NCI-H2196 treated with DMSO at 0.1 percent for 48 hours (cell line): Measurements from ENCODE around the gene PLA2G2F.
"Not testable (repeated sequence)": the region's sequence is repeated elsewhere in the genome, so short reads cannot be mapped to it uniquely, and the experiment has no call there.

Experiments used
- DNase-seq: peaks from one replicate; lab custom pipeline; 2025; ENCODE audit not compliant: unreplicated experiment; lab: John Stamatoyannopoulos, UW

The PLA2G2F gene

DNA sequence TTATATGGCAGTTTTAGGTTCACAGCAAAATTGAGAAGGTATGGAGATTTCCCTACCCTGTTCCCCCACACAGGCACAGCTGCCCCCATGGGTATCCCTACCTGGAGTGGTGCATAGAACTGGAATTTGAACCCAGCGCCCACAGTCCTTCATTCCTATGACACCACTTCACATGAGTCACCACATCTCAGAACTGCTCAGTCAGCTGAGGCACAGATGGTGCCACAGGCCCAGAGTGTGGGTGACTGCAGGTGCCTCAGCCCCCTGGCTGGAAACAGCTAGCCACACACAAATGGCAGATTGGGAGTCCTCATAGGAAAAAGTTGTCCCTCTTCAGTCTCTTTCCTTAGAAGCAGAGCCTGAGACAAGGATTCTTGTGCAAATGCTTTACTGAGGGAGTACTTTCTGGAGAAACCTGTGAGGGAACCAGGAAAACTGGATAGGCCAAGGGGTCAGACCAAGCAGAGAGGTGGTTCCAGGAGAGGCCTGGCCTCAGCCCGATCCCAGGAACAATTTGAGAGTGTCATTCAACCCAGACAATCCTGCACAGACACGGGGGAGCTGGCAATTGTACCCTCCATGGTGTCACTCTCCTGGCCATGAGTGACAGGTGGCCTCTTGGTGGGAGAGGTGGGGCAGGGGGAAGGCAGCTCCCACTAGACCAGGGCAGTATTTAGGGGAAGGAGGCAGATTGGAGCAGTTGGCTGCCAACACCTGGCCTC is 26.7 kb upstream of the PLA2G2F start:
- no peak for DNase-seq

DNA sequence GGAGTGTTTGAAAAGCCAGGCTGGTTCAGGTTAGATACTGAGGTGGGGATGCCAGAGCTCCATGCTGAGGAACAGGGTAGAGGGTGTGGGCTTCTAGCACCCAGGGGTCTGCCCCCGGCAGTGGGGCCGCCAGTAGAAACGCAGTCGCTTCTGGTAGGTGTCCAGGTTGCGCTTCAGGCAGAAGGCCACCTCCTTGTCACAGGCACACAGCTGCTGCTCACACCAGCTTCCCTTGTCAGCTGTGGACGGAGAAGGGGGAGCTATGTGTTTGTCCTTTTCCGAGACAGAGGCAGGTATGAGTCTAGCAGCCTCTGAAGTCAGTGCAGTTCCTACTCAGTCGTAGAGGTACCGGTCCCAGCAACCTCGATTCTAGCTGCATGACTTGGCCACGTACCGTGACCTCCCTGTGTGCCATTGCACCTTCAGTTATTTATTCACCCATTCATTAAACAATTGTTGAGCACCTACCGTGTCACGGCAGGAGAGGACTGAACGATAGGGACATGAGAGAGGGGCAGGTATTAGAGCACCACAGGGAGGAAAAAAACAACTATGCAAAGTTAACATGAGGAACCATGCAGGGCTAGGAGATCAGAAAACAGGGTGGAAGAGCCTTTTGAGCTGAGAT is 25.0 kb upstream of the PLA2G2F start:
- DNase-seq, result no peak

DNA sequence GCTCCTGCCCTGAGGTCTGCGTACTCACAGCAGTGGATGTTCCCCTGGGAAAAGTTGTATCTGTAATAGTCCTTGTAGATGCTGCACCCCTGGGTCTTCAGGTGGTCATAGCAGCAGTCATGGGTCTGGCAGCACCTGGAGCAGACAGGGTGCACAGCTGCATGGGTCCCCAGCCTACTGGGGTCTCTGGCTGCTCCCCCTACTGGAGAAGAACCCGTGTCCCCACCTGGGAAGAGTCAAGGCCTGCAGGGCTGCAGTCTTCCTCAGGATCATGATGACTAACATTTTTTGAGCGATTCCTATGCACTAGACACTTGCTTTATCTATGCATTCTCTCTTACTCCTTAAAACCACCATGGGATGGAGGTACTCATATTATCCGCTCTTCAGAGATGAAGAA is 23.6 kb upstream of the PLA2G2F start:
- no peak for DNase-seq

DNA sequence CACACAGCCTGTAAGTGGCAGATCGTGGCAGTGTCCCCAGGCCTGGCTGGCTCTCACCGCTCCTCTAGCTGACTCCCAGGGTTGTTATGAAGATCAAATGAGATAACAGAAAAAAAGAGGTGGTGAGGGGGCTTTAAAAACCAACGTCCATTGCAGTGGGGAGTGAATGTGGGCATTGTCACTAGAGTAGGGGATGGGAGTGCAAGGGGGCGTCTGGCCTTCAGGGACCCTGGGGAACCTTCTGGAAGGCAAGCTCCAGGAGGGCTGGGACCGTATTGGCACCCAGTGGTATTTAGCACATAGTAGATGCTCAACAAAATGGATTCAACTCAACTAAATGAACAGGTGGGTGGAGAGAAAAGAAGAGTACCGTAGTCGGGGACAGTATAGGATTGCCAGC is 23.2 kb upstream of the PLA2G2F start:
- DNase-seq, result no peak

DNA sequence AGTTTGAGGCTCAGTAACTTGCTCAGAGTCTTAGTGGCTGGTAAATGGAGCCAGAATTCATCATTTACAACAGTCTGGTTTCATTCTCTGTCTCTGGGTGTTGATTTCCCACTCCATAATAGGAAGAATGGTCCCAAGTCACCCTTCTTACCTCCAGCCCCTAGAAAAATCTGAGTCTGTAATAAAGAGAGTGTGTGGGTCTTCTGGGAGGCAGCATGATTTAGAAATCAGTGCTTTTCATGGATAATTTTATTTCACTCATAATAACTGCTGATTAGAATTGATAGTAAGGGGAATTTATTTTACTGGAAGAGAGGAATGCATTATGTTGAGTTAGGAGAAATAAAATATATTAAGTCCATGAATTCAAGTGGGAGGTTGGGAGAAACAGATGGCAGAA is 21.9 kb upstream of the PLA2G2F start:
- no peak for DNase-seq

DNA sequence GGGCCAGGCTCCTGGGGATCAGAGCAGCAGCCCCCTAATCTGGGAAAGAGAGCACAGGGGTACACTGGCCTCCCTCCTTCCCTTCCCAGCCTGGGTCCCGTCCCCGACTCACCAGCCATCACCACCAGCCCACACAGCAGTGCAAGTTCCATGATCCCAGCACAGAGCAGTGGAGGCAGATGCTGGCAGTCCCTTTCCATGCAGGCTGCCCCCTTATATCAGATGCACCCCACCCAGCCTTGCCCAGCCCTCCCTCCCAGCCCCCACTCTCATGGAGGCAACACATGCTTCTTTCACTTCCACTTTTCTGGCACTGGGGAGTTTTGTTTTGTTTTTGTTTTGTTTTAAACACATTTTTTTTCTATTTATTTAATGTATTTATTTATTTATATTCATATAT is 19.8 kb upstream of the PLA2G2F start, which contains the start of gene PLA2G2D:
Gene PLA2G2D (minus strand): TSS at position 190 of the 400 bp plus-strand sequence. CDS start 38 bp downstream, at position 152.
- no peak for DNase-seq

DNA sequence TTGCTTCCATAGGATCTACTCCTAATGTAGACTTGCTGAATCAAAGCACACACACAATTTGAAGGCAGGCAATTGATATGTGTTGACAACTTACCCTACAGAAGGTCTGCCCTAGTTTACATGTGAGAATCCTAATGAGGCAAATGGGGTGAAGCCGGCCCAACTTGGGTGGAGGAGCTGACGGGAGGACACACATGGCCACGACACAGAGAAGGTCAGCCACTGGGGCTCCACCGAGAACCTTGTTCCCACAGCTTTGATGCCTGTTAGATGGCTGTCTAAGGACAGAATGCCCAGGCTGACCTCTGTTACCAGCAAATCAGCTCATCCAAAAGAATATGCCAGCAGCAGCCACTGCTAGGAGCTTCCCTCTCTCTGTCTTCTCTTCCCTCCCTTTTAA is 18.3 kb upstream of the PLA2G2F start:
- DNase-seq, result no peak

DNA sequence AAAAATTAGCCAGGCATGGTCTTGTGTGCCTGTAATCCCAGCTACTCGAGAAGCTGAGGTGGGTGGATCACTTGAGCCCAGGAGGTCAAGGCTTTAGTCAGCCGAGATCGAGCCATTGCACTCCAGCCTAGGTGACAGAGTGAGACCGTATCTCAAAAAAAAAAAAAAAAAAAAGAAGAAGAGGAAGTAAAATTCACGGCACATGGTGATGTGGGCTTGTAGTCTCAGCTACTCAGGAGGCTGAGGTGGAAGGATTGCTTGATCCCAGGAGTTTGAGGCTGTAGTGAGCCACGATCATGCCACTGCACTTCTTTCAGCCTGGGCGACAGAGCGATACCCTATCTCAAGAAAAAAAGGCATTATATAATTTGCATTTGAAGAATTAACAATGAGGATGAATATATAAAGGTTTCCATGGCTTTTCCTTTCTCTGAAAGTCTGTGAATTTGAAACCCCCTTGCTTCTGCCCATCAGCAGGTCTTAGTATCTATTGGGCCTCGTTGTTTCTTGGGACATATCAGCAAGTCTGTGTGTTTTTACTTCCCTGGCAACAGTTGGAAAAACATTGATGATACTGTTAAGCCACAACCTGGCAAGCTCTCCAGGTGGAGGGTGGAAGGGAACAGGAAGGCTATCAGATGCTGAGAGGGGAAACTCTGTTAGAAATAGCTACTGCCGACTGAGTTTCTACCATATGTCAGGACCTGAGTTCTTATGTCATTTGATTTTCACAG is 15.2 kb upstream of the PLA2G2F start:
- DNase-seq, result no peak

DNA sequence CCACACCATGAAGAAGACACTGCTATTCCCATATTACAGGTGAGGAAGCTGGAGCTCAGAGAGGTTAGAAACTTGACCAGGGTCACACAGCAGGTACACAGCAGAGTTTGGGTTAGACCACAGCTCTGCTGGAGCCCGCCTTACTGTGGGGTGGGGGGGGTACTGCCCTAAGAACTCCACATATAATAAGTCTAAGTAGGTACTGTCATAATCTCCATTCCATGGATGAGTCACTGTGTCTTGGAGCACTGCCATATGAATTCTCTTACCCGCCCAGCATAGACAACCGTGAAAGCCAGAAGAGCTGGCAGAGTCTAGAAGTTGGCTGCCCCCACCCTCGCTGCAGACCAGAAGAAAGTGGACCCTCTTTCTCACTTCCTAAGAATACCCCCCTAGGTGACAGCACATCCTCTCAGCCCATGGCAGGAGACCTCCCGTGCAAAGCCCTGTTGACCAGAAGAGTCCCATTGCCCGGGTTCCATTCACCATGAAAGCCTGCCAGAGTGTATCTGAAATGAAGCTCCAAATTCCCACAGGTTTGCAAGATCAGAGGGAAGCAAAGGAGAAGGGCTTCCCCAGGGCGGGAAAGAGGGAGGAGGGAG is 14.6 kb upstream of the PLA2G2F start:
- no peak for DNase-seq

DNA sequence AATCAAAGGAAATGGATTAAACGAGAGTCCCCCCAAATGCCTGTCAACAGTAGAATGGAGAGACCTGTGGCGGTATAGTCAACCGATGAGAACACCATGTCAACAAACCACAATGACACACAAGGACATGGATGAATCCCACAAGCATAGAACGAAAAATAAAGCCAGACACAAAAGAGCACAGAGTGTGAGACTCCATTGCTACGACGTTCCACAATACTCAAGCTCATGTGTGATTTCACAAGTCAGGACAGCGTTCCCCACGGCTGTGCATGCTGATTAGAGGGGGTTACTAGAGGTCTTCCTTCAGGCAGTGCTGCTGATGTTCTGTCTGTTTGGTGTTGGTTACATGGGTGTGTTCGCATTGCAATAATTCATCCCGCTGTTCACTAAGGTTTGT is 14.0 kb upstream of the PLA2G2F start:
- DNase-seq, result no peak

DNA sequence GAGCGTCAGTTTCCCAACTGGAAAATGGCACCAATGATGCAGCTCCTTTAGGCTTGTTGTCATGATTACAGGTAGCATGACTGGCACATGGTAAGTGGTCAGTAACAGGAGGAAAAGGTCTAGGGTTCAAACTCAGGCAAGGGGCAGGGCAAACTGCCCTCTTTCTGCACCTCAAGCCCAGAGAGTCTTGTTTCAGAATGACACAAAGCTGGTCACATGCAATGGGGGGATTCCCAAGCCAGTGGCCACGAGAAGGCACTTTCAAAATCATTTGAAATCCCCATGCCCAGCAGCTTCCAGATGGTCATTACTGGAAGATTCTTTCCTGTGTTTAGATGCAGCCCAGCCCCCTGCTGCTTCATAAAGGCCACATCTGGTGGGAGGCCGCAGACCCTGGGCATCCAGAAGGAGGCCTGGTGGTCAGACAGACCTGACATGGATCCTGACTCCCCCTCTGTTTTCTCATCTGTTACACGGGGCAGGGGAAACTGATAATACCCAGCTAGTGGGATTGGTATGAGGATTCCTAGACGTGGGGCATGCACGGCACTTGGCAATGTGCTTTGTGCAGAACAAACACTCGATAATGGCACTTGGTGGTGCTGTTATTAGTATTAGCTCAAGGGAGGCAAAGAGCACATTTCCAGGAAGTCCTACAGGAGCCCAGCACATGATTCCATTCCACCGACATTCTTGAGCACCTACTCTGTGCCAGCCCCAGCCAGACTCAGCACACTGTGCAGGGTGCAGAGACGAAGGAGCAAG is 12.9 kb upstream of the PLA2G2F start:
- no peak for DNase-seq

DNA sequence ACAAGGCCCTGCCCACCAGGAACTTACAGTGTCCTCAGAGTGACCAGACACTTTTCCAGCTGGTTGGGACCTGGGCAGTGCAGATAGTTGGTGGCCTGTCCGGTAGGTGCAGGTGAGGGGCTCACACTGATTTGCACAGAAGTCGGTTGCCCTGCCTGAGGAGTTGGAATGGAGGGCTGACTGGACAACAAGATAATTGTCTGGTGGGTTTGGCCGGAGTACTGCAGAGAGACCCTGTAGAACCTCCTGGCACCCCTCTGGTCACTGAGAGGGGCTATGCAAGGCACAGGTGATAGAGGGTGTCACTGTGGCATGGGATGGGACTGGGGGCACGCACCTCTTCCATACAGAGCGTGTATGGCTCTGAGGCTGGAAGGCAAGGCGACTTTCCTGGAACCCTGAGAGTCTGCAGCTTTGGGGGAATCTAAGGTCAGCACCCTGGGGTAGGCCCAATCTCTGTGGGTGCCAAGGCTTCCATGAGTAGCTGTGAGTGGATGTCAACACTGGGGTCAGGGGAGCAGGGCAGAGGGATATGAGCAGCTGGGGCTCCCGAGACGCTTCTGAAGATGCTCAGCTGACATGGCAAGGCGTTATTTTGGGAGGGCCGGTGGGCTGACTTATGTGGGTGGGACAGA is 12.2 kb upstream of the PLA2G2F start:
- no peak for DNase-seq

DNA sequence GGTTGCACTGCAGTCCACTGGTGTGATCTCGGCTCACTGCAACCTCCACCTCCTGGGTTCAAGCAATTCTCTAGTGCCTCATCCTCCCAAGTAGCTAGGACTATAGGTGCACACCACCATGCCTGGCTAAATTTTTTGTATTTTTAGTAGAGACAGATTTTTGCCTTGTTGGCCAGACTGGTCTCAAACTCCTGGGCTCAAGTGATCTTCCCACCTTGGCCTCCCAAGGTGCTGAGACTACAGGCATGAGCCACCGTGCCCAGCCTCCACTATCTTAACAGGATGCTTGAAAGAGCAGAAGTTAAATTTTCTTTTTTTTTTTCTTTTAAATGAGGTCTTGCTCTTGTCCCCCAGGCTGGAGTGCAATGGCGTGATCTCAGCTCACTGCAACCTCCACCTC is 8.6 kb upstream of the PLA2G2F start:
- not testable (repeated sequence) for DNase-seq

DNA sequence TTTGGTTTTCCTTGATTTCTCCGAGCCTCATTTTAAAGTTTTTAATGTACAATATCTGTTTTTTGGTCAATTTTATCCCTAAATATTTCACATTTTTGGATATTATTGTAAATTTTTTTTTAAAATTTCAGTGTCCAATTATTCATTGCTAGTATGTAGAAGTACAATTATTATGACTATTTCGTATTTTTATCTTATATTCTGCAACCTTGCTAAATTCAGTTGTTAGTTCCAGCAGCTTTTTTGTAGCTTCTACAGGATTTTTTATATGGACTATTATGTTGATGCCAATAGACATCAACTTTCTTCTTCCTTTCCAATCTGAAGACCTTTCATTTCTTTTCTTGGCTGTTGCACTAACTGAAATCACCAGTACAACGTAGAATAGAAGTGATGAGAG is 4.1 kb upstream of the PLA2G2F start:
- no peak for DNase-seq

DNA sequence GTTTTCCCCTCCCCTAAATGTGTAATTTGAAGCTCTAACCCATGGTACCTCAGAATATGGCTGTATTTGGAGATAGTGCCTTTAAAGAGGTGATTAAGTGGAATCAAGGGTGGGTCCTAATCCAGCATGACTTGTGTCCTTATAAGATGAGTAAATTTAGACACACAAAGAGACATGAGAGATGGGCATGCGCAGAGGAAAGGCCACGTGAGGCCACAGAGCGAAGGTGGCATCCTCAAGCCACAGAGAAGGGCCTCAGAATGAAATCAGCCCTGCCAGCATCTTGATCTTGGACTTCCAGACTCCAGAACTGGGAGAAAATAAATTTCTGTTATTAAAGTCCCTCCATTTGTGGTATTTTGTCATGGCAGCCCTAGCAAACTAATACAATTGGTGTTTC is 2.9 kb upstream of the PLA2G2F start:
- DNase-seq, result no peak

DNA sequence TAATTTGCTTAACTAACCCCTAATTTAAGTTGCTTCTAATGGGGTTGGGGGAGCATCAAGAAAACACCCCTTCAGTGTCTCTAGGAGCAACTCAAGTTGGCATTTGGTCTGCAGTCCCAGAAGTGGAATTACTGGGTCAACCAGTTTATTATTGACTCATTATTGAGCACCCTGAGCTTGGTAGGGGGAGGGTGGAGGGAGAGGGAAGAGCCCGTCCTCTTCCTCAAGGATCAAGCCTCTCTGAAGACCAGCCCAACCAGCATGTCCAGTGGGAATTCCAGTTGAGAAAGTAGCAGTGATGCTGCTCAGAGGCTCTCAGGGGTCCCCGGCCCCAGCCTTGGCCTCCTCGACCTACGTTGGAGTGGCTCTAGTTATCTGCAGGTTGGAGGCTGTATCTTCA is 2.1 kb upstream of the PLA2G2F start:
- DNase-seq, result no peak

DNA sequence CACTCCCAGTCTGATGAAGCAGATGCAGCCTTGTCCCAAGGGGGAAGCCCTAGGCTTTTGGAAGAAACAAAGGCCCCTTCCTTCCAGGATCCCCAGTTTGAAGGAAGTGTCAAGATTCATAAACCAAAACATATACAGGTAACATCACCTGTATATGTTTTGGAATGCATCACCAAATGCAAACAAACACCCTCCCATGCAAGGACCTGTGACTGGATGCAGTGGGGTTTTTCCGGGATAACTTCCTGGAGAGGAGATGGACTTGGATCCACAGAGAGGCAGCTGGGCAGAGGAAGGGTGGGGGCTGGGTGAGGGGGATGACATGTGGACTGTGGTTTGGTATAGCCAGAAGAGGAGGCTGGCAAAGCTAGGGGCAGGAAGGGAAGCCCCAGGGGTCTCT is 1.5 kb upstream of the PLA2G2F start:
- no peak for DNase-seq

DNA sequence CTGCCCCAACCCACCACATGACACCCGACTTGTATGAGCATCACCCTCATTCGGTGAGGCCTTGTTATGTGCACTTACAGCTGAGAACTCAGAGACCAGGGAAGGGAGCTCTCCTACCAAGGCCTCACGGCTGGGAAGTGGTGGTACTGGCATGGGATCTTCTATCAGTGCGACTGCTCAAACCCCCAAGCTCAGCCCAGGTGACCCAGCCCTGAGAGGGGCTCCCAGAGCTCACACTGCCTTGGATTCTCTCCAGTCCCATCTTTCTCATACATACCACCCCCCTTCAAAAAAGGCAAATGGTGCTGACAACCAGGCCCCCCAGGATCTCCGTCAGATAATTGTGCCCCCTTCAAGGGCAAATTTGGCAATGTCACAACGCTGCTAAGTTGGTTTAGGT is 777 bp upstream of the PLA2G2F start:
- DNase-seq, result no peak

DNA sequence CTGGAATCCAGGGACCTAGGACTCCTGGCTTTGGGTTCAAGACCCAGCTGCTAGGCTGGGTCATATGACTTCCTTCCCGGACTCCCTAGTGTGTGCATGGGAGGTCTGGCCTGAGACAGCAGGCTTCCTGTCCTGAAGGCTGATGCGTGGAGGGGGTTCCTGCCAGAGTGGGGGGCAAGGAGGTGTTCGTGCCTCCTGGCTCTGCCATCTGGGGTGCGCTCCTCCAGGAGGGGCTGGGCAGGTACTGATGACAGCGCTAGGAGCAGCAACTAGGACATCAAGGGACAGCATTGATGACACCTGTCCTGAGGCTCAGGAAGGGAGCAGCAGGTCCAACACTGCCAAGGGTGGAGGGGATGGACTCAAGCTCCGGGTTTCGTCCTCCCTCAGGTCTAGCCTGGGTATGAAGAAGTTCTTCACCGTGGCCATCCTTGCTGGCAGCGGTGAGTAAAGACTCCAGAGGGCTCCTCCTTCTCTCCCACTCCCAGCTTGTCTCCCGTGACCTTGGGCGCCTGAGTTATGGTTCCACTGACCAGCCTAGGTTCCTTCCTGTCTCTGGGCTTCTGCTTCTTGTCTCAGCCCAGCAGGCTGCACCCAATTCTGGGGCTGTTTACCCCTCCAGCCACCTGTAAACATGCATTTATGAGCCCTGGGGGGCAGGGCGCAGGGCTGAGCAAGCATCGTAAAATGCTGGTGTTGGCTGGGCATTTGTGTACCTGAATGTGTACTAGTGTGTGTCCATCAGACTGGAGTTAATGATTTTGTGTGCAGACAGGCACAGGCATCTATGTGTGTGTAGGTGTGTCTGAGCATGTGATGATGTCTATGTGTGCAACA is 871 bp downstream of the PLA2G2F start:
- DNase-seq, result no peak

DNA sequence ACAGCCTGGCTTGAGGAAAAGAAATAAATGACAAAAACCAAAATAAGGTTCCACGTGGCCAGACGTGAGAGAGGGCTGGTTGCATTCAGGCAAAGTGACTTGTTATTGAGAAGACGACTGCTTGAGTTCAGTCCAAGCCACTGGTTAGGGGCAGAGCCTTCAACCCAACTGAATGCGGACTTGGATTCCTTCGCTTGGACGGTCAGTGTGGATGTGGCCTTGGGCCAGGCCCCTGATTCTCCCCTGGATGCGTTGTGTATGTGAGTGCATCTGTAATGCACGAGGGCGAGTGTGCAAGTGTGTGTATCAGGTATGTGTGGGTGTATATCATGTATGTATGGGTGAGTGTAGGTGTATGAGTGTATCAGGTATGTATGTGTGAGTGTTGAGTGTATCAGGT is 1.9 kb downstream of the PLA2G2F start:
- DNase-seq, result no peak
